Thoracic aorta (tissue), 2 donors: ENCODE measurements around the gene DNAJC5G. TPM values are rescaled to one million over a fixed set of nuclear protein-coding genes. Genes with fewer than 3 reads are reported as not detected.

Experiments used
- ATAC-seq: fragments of 150-250 bp; one replicate; pipeline ENCODE4 v1.8.0; 2017; ENCODE audit warnings: low read depth; ENCODE audit not compliant: insufficient number of reproducible peaks, low FRiP score
- DNase-seq: peaks from one replicate; pipeline ENCODE4 v3.0.0-alpha.2; 2020; ENCODE audit warnings: low spot score
- H3K27ac ChIP-seq, 2 donors: fragments of 200-600 bp; sonication (generic); 1 replicate in 1 of 2; 2 replicates in 1 of 2; pipeline ENCODE4 v1.5.1; 2016; ENCODE audit warnings: mild to moderate bottlenecking in 2 of 2, moderate library complexity in 2 of 2
- H3K27me3 ChIP-seq: fragments of 200-600 bp; sonication (generic); replicated peaks from 2 replicates; pipeline ENCODE4 v1.6.0; 2016; ENCODE audit warnings: mild to moderate bottlenecking; ENCODE audit not compliant: insufficient read depth
- H3K36me3 ChIP-seq: fragments of 200-600 bp; sonication (generic); one replicate; pipeline ENCODE4 v1.5.1; 2016
- H3K4me1 ChIP-seq, 2 donors: fragments of 200-600 bp; sonication (generic); 1 replicate in 1 of 2; 2 replicates in 1 of 2; pipeline versions ENCODE4 v1.5.1 to v1.6.0; 2016; ENCODE audit warnings: low read depth in 2 of 2, mild to moderate bottlenecking in 1 of 2; ENCODE audit not compliant: control insufficient read depth in 1 of 2
- H3K4me3 ChIP-seq: fragments of 200-600 bp; sonication (generic); 2 replicates; pipeline ENCODE4 v1.5.1; 2016; ENCODE audit warnings: mild to moderate bottlenecking
- H3K9me3 ChIP-seq: fragments of 200-600 bp; sonication (generic); 2 replicates; pipeline ENCODE4 v1.5.1; 2016
- CTCF ChIP-seq: fragments of 200-600 bp; sonication (generic); IDR thresholded peaks from one replicate; pipeline ENCODE4 v1.5.1; 2019; ENCODE audit warnings: antibody characterized with exemption
- total RNA-seq, 2 donors: library from RNA; depleted of rRNA; stranded (reverse); fragments of >200 nt; gene quantifications; one replicate each; pipeline versions ENCODE4 v1.1.0 to v1.2.3, GENCODE V29; 2016

The DNAJC5G gene
- total RNA-seq, 2 donors from 2014 or later: 0.68 TPM; not detected in 1

GRCh38 chr2:27236136-27236535 lies 39.1 kb upstream of the DNAJC5G start:
- peaks cover 78% of the 10 kb centered on the region for H3K36me3 ChIP-seq
- ATAC-seq: no peak
- H3K27me3 ChIP-seq: no peaks in the 10 kb centered on the region
- no peak for TF ChIP-seq CTCF
- no peak overlapping the region for H3K4me3 ChIP-seq
- no peaks in the 10 kb centered on the region for H3K9me3 ChIP-seq
- H3K27ac ChIP-seq: no peak overlapping the region
- DNase-seq: no peak
- no peaks in the 10 kb centered on the region for H3K4me1 ChIP-seq

DNA sequence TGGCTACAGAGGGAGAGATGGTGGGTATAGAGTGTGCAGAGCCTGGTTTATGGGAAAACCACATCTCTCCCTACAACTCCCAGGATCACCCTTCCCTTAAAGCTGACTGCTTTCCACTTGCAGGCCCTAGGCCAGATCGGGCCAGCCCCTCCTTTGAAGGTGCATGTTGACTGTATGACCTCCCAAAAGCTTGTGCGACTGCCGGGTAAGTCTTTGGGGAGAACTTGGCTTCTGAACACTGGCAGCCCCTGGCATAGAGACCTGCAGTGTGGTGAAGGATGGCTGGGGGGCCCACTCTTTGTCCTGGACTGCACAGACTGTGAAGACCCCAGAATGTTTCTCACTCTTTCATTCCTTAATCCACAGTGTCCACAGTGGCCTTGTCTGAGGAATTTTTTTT lies 38.6 kb upstream of the DNAJC5G start:
- ATAC-seq (no peak), DNase-seq (no peak)
- Histone ChIP-seq H3K27me3 (no peaks in the 10 kb centered on the region), H3K4me3 (no peak overlapping the region), H3K4me1 (no peaks in the 10 kb centered on the region), H3K27ac (no peak overlapping the region), H3K36me3 (peaks cover 78% of the 10 kb centered on the region), H3K9me3 (no peaks in the 10 kb centered on the region)
- TF ChIP-seq CTCF: no peak

DNA sequence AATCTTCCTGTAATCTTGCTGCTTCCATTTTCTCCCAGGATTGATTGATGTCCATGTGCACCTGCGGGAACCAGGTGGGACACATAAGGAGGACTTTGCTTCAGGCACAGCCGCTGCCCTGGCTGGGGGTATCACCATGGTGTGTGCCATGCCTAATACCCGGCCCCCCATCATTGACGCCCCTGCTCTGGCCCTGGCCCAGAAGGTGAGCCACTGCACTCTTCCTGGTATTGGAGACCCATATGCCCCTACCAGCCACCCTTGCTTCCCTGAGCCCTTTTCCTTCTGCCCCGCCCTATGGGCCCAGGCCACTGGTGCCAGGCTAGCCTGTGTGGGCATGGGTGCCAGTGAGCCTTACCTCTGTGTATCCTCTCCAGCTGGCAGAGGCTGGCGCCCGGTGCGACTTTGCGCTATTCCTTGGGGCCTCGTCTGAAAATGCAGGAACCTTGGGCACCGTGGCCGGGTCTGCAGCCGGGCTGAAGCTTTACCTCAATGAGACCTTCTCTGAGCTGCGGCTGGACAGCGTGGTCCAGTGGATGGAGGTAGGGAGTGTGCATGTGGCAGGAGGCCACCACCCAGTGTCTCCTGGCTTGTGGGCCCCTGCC lies 37.8 kb upstream of the DNAJC5G start:
- ATAC-seq: no peak
- no peak for TF ChIP-seq CTCF
- H3K4me3 ChIP-seq: no peak overlapping the region
- no peaks in the 10 kb centered on the region for H3K4me1 ChIP-seq
- H3K27ac ChIP-seq: no peak overlapping the region
- DNase-seq: no peak
- H3K27me3 ChIP-seq: no peaks in the 10 kb centered on the region
- H3K9me3 ChIP-seq: no peaks in the 10 kb centered on the region
- H3K36me3 ChIP-seq: peaks cover 70% of the 10 kb centered on the region

DNA sequence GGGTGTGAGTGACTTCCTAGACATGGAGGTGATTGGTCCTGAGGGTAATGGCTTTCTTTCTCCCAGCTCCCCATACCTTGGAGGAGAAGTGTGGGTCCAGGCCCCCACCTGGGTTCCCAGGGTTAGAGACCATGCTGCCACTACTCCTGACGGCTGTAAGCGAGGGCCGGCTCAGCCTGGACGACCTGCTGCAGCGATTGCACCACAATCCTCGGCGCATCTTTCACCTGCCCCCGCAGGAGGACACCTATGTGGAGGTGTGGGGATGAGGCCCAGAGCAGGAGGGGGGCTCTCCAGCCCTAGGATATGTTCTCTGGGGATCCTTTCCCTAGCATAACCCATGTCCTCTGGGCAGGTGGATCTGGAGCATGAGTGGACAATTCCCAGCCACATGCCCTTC lies 36.3 kb upstream of the DNAJC5G start:
- Histone ChIP-seq H3K9me3 (no peaks in the 10 kb centered on the region), H3K4me1 (no peaks in the 10 kb centered on the region), H3K27me3 (no peaks in the 10 kb centered on the region), H3K36me3 (peaks cover 66% of the 10 kb centered on the region), H3K4me3 (no peak overlapping the region), H3K27ac (no peak overlapping the region)
- DNase-seq (no peak), ATAC-seq (no peak)
- no peak for TF ChIP-seq CTCF

DNA sequence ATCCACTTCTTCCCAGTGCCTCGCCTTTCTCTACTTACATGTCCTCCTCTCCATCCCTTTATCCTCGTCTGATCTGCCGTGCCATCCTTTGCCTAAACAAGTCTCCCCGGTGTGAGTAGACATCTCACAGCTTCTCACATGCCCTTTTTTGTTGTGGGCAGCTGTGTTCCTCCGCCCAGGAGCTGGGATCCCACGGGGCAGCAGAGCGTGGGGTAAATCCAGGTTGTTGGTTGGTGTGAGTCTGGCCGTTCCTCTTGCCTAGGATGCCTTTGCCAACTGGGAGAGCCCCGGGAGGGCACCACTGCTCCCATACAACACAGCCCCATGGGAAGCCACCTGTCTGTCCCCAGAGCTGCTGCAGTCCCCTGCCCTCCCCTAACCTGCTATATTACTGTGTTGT lies 34.8 kb upstream of the DNAJC5G start:
- peaks cover 52% of the 10 kb centered on the region for H3K36me3 ChIP-seq
- TF ChIP-seq CTCF: no peak
- H3K27ac ChIP-seq: no peak overlapping the region
- ATAC-seq (no peak), DNase-seq (no peak)
- no peaks in the 10 kb centered on the region for H3K4me1 ChIP-seq
- H3K27me3 ChIP-seq: no peaks in the 10 kb centered on the region
- H3K9me3 ChIP-seq: no peaks in the 10 kb centered on the region
- no peak overlapping the region for H3K4me3 ChIP-seq
